Cardiac muscle cell (in vitro differentiated cells and primary cell): ENCODE data around the gene UBE2M. TPM values are rescaled to one million over a fixed set of nuclear protein-coding genes. Genes with fewer than 3 reads are reported as not detected.

Experiments
- polyA plus RNA-seq: library from polyadenylated mRNA; unstranded; fragments of >200 nt; fragmentation: Nextera tagmentation; extraction: Ambion mirVana; gene quantifications from 2 replicates; pipeline ENCODE4 v1.2.1, GENCODE V29; 2016
- total RNA-seq: library from RNA; depleted of rRNA; stranded (reverse); fragments of >200 nt; gene quantifications from 2 replicates; pipeline ENCODE4 v1.2.3, GENCODE V29; 2016

Gene UBE2M
- total and polyA plus RNA-seq, 2 experiments from 2014 or later, result 70.8 to 177 TPM

Other genes starting within 250 kb of the UBE2M start
- gene ZSCAN22, start 231.6 kb downstream of the UBE2M start, total RNA-seq, result 2.4 and 2.5 TPM in 2 replicates
- 3.7 and 4.2 TPM in 2 replicates for gene ZSCAN22, start 231.6 kb downstream of the UBE2M start, polyA plus RNA-seq
- gene A1BG, start 205.1 kb downstream of the UBE2M start, total RNA-seq, result 75.0 and 138 TPM in 2 replicates
- 45.9 and 56.5 TPM in 2 replicates for gene A1BG, start 205.1 kb downstream of the UBE2M start, polyA plus RNA-seq
- 5.9 and 7.6 TPM in 2 replicates for gene ZNF497, start 195.9 kb downstream of the UBE2M start, total RNA-seq
- 5.8 and 6.8 TPM in 2 replicates for gene ZNF497, start 195.9 kb downstream of the UBE2M start, polyA plus RNA-seq
- gene ZNF837, start 177.6 kb downstream of the UBE2M start, total RNA-seq, result 9.1 and 12.6 TPM in 2 replicates
- gene ZNF837, start 177.6 kb downstream of the UBE2M start, polyA plus RNA-seq, result 7.6 and 8.9 TPM in 2 replicates
- gene RPS5, start 171.3 kb downstream of the UBE2M start, total RNA-seq, result 1,551 and 1,738 TPM in 2 replicates
- gene RPS5, start 171.3 kb downstream of the UBE2M start, polyA plus RNA-seq, result 643 and 656 TPM in 2 replicates
- 3.1 TPM in 1 of 2 replicates, not detected in the other for gene RNF225, start 163.0 kb downstream of the UBE2M start, total RNA-seq
- not detected in 2 replicates for gene RNF225, start 163.0 kb downstream of the UBE2M start, polyA plus RNA-seq
- gene ZNF584, start 150.0 kb downstream of the UBE2M start, total RNA-seq, result 15.6 and 37.9 TPM in 2 replicates
- 16.0 and 18.6 TPM in 2 replicates for gene ZNF584, start 150.0 kb downstream of the UBE2M start, polyA plus RNA-seq
- gene ZNF132, start 118.5 kb downstream of the UBE2M start, total RNA-seq, result not detected in 2 replicates
- 1.1 and 1.4 TPM in 2 replicates for gene ZNF132, start 118.5 kb downstream of the UBE2M start, polyA plus RNA-seq
- 10.3 and 19.0 TPM in 2 replicates for gene ZNF324B, start 107.0 kb downstream of the UBE2M start, total RNA-seq
- gene ZNF324B, start 107.0 kb downstream of the UBE2M start, polyA plus RNA-seq, result 3.4 and 5.0 TPM in 2 replicates
- gene ZNF324, start 91.5 kb downstream of the UBE2M start, total RNA-seq, result 24.7 and 27.8 TPM in 2 replicates
- gene ZNF324, start 91.5 kb downstream of the UBE2M start, polyA plus RNA-seq, result 15.7 and 18.8 TPM in 2 replicates
- gene ZNF446, start 82.3 kb downstream of the UBE2M start, total RNA-seq, result 29.0 and 41.1 TPM in 2 replicates
- 16.3 and 20.5 TPM in 2 replicates for gene ZNF446, start 82.3 kb downstream of the UBE2M start, polyA plus RNA-seq
- gene SLC27A5, start 46.6 kb downstream of the UBE2M start, total RNA-seq, result 17.7 and 23.9 TPM in 2 replicates
- gene SLC27A5, start 46.6 kb downstream of the UBE2M start, polyA plus RNA-seq, result 22.5 and 22.8 TPM in 2 replicates
- gene ZBTB45, start 38.8 kb downstream of the UBE2M start, total RNA-seq, result 22.8 and 26.3 TPM in 2 replicates
- gene ZBTB45, start 38.8 kb downstream of the UBE2M start, polyA plus RNA-seq, result 29.4 and 34.6 TPM in 2 replicates
- gene TRIM28, start 14.5 kb downstream of the UBE2M start, total RNA-seq, result 563 and 650 TPM in 2 replicates
- 303 and 343 TPM in 2 replicates for gene TRIM28, start 14.5 kb downstream of the UBE2M start, polyA plus RNA-seq
- gene CHMP2A, start 3.5 kb downstream of the UBE2M start, total RNA-seq, result 223 and 265 TPM in 2 replicates
- gene CHMP2A, start 3.5 kb downstream of the UBE2M start, polyA plus RNA-seq, result 247 and 319 TPM in 2 replicates
- 51.1 TPM in 2 replicates for gene MZF1, start 14.7 kb upstream of the UBE2M start, total RNA-seq
- gene MZF1, start 14.7 kb upstream of the UBE2M start, polyA plus RNA-seq, result 25.1 and 34.7 TPM in 2 replicates